ELF-1 (cell line): ENCODE measurements around the gene MMRN1.

Experiments
- DNase-seq: peaks from one replicate; pipeline ENCODE4 v3.0.0-alpha.2; 2016; ENCODE audit warnings: low read depth, low spot score

MMRN1 gene, protein sequence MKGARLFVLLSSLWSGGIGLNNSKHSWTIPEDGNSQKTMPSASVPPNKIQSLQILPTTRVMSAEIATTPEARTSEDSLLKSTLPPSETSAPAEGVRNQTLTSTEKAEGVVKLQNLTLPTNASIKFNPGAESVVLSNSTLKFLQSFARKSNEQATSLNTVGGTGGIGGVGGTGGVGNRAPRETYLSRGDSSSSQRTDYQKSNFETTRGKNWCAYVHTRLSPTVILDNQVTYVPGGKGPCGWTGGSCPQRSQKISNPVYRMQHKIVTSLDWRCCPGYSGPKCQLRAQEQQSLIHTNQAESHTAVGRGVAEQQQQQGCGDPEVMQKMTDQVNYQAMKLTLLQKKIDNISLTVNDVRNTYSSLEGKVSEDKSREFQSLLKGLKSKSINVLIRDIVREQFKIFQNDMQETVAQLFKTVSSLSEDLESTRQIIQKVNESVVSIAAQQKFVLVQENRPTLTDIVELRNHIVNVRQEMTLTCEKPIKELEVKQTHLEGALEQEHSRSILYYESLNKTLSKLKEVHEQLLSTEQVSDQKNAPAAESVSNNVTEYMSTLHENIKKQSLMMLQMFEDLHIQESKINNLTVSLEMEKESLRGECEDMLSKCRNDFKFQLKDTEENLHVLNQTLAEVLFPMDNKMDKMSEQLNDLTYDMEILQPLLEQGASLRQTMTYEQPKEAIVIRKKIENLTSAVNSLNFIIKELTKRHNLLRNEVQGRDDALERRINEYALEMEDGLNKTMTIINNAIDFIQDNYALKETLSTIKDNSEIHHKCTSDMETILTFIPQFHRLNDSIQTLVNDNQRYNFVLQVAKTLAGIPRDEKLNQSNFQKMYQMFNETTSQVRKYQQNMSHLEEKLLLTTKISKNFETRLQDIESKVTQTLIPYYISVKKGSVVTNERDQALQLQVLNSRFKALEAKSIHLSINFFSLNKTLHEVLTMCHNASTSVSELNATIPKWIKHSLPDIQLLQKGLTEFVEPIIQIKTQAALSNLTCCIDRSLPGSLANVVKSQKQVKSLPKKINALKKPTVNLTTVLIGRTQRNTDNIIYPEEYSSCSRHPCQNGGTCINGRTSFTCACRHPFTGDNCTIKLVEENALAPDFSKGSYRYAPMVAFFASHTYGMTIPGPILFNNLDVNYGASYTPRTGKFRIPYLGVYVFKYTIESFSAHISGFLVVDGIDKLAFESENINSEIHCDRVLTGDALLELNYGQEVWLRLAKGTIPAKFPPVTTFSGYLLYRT

DNA sequence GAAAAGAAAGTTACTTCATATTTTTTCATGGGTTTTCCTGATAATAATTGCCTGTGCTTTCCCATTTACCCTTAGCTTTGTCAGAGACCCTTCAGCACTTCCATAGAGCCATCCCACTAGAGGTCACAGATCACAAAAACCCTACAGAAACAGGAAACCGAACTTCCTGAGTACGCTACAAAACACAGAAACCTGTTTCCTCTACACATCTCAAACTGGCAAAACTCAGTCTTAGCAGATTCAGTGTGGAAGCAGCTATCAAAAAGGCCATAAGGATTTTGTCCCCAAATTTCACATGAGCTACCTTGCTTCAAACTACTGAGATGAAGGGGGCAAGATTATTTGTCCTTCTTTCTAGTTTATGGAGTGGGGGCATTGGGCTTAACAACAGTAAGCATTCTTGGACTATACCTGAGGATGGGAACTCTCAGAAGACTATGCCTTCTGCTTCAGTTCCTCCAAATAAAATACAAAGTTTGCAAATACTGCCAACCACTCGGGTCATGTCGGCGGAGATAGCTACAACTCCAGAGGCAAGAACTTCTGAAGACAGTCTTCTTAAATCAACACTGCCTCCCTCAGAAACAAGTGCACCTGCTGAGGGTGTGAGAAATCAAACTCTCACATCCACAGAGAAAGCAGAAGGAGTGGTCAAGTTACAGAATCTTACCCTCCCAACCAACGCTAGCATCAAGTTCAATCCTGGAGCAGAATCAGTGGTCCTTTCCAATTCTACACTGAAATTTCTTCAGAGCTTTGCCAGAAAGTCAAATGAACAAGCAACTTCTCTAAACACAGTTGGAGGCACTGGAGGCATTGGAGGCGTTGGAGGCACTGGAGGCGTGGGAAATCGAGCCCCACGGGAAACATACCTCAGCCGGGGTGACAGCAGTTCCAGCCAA lies at the start of gene MMRN1:
MMRN1 (plus strand) TSS at position 206 of the 902 bp plus-strand sequence; CDS start at position 324, 118 bp downstream.
- no peak for DNase-seq

DNA sequence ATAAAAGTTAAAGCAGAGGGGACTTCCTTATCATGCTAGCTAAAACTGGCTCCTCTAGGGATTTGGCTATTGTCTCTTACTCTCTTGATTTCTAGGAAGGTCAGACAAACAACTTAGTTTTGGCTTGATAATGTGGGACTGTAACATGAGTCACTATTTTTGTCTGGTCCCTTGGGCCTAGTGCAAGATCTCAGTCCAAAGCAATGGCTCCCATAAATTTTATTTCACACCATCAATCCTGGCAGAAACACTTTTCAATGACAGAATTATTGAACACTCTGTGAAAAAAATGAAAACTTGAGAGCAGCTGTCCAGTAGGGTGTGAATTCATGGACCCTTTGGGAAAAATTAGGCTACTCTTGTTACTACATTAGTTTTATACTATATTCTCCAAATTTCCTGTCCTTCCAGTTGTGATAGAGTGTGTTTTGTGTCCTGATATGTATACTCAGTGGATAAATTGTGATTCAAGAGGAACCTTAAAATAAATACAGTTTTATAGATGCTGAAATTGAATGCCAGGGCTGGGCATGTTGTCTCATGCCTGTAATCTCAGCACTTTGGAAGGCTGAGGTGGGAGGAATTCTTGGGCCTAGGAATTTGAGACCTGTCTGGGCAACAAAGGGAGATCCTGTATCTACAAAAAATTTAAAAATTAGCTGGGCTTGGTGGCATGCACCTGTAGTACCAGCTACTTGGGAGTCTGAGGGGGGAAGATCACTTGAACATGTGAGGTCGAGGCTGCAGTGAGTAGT lies 46.9 kb upstream of the MMRN1 start:
- no peak for DNase-seq

DNA sequence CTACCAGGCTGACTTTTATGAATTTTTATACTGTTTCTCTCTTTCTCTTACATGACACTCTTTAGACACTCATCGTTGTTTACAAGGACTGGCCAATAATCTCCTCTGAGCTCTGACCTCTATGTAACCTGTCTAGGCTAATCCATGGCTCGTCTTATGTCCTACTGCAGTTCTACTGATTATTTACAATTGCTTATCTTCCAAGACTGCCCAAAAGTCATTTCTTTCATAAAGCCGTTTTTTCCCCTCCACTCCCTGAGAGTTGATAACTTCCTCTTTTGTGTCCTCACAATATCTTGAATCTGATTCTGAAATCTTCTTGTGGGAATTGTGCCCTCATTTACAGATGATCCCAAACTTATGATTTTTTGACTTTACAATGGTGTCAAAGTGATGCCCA lies 39.4 kb upstream of the MMRN1 start:
- DNase-seq, result no peak

DNA sequence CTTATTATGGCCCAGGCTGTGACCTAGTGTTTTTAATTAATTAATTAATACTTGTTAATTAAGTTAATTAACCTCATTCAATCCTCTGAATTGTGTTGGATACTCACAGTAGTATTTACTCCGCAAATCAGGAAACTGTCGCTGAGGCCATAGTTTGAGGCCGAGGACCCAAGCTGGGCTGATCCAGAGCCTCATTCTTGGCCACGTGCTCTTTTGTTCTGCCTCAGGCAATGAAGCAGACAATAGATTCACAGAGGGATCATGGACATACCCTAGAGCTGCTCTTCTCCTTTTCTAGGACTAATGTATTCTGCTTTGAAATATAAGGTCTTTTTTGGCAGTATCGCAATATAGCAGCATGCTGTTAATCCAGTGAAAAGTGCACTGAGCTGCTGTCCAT lies 33.7 kb upstream of the MMRN1 start:
- DNase-seq, result peak; percentile 7

DNA sequence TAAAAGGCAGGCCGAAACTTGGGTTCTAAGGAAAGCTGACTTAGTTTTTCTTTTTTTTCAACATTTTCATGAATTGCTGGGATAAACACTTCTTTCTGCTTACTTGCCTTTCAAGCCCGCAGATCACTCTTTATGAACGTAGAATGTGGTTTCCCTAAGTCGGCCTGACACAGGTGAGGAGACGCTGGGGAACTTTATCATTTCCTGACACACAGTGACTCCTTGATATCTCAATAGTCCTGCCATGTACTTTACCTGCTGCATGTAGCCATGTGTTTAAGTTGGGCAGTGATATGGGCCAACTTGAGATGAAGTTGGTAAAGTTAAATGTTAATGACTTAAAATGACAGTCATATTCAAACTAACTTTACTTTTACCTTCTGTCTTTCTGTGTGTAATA lies 31.1 kb upstream of the MMRN1 start:
- DNase-seq, result no peak

DNA sequence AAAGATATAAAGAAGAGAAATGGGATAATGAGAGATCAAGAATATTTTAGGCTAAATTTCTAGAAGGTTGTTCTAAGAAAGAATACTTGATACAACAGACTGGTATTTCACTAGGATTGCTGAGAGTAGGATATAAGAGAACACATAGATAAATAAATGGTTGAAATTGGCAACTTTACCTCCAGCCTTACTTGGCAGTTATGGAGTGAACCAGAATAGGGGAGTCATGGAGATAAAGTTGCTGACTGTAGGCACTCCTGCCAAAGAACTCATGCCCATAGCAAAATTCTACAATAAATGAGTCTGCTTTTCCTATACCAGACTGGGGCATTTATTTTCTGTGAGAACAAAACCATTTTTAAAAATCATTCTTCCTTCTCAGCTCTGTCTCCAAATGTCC lies 26.4 kb upstream of the MMRN1 start:
- no peak for DNase-seq

DNA sequence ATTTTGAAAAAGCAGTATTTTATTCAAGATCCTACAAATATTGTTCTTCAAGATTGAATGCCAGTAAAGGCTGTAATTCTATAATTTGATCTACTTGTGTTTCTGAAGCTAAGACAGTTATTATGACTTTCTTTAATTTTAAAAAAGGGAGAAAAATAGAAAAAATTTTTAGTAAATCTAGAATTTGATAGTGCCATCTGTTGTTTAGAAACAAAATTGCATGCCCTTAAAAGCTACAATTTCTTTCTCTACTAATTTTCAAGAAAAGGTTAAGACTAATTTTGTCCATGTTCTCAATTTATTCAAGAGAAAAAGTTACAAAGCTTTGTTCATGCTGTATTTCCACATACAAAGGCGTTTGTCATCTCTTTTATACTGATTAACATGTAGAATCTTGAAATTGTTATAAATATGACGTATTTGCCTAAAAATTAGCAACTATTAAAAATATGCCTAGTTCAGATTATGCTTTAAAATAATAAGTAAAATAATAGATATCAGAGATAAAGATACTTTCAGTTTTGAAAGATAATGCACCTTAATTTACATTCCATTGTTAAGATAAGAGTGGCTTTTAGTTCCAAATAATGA lies 25.6 kb upstream of the MMRN1 start:
- no peak for DNase-seq

DNA sequence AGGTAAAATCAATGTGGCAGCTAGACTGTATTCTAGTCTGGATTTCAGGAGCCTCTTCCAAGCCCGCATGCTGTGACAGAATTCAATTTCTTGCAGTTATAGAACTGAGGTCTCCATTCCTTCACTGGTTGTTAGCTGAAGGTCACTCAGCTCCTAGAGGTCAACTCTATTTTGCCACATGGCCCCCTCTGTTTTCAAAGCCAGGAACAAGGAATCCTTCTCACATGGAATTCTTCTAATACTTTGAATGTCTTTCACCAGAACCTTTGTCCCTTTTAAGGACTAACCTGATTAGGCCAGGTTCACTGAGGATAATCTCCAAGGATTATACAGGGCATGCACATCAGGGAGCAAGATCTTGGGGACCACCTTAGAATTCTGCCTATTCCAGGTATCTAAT lies 23.4 kb upstream of the MMRN1 start:
- DNase-seq, result no peak

DNA sequence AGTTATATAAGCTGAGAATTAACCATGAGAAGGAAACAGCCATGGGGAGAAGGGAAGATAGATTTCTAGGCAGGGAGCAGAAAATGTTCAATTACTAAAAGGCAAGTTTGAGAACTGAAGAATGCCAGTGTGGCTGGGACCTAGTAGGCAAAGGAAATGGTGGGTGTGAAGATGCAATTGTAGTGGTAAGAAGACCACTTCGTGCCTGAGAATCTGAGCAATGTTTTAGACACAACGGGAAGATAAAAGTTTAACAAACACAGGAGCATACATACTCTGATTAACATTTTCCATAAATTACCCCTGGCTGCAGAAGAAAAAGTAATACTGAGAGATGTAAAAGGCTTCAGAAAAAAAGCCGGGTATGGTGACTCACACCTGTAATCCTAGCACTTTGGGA lies 18.1 kb upstream of the MMRN1 start:
- no peak for DNase-seq

DNA sequence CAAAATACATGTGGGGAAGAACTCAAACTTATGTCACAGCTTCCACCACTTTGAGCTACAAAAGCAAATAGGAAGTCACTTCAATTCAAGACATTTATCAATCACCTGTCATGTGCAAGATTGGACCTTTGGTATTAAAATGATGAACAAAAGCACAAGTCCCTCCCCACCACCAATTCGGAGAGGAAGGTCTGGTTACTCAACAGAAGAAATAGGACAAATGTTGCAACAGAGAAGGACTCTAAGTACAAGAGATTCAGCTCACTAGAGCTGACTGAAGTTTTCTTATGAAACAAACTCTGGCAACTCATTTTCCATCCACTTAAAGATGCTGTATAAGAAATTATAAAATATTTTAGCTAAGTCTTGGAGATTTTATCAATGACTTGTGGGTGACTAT lies 16.0 kb upstream of the MMRN1 start:
- DNase-seq, result no peak

DNA sequence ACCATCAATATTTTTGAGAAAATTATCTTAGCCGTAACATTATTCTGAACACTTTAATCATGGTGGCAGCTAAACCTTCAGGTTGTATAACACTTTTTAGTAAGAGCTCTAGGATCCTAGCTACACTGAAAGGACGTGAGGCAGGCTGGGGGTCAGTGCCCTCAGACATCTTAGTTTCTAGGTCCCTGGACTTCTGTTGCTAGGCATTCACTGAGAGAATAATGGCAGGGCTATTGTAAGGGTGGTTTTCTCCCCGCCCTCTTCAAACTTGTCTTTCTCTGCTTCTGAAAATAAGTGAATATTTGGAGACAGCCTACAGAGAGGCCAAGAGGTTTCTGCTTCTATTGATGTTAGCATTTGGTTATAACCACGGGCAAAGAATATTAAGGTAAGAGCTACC lies 15.4 kb upstream of the MMRN1 start:
- DNase-seq, result no peak

DNA sequence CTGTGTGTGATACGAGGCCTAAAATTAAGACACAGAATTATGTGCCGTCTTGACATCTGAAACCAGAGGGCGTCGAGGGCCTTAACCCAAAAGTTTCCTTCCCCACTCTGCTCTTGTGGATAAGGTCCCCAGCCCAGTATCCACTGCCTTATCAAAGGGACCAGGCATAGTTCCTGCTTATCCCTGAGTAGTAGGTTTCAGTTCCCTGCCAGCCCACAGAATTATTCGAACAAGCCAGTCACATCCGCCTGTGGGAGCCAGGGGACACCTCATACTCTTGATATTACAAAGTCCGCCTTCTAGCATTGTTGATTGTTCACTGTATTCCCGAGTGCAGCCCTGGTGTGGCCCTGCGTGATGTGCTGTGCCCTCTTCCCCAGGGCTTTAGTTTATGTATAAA lies 5.4 kb upstream of the MMRN1 start:
- no peak for DNase-seq

DNA sequence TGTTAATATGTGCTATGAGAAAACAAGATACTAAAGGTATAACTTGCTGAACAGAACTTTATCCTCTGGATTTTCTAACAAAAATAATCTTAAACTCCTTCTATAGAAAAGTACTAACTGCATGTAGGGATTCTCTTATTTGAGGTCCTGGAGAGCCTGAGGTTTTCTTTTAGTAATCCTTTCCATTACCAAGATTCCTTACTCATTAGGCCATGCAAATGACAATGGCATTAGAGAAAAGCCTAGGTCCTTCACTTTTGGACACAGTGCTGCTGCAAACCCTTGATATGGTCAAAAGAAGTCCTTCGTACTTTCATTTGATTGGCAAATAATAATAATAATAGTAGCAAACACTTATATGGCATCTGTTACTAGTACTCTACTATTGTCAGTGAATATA lies 3.2 kb downstream of the MMRN1 start:
- DNase-seq, result no peak

DNA sequence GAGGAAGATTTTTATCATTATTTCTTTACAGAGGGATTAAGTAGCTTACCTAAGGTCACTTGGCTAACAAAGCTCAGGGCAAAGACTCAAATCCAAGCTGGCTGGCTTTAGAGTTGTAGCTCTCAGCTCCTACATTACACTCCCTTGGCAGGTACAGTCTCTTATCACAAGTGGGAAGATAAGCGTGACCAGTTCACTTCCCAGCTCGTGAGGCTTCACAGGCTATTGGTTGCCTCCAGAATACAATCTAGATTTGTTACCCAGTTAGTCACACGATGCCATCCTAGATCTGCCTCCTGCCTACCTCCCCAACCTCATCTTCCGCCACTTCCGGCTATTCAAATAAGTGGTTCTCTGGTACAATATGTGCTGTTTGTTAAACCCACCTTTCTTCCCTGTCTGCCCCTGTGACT lies 3.7 kb downstream of the MMRN1 start:
- no peak for DNase-seq

DNA sequence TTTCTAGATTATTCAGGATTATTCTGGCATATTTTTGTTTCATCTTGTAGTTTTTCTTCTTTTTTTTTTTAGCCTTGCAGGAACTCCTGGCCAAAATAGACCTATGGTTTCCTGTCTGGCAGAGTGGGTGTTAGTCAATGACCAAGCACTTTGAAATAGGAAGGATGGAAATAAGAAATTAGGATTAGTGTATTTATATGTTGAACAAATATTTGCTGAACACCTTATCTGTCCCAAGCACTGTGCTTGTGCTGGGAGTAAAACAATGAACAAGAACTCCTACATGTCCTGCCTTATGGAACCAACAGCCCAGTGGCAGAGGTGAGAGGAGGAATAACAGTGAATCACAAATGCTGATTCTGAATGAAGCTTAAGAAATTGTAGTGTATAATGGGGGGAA lies 4.5 kb downstream of the MMRN1 start:
- DNase-seq, result no peak

DNA sequence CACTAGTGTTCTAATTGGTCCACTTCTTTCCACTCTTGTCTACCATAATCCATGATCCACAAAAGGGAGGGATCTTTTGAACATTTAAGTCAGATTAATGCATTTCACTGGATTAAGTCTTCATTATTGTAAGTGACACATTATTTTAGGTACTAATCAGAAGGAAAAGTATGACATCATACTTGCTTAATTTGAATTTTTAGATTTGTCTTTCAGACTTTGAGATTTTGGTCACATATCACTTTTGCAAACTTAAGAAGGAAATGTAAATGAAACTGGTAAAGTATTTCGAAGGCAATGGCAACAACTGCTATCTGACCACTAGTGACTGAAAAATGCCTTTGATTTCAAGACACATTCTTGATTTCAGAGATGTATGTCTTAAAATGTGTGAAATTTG lies 5.2 kb downstream of the MMRN1 start:
- no peak for DNase-seq

DNA sequence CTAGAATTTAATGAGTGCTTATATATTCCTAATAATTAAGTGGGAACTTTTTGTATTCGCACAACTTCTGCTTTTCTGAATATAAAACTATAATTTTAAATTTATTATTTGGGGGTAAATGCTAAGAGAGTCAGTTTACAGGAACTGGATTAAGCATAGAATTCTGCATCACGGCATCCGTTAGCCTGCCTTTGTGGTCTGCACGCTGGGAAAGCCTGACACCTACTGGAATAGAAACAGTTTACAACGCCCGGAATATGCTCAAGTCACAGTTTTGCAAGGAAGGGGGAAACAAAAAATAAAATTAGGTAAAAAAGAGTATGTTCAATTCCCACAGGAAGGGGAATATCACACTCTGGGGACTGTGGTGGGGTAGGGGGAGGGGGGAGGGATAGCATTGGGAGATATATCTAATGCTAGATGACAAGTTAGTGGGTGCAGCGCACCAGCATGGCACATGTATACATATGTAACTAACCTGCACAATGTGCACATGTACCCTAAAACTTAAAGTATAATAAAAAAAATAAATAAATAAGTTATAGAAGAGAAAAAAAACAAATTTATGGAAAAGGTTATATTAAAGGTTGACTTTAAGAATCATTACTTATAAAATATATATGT lies 7.3 kb downstream of the MMRN1 start:
- peak; percentile 27 for DNase-seq

DNA sequence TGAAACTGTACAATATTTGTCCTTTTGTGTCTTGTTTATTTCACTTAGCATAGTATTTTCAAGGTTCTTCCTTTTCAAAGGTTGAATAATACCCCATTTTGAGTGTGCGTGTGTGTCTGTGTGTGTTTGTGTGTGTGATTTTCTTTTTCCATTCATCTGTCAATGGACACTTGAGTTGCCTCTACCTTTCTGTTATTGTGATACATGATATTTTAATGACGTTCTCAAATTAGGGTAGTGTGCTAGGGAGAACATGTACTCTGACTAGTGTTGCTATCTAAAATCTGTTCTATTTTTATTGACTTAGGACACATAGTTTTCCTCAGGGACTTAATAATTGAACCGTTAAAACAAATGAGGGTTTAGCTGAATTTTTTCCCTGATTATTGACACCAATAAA lies 9.9 kb downstream of the MMRN1 start:
- DNase-seq, result no peak

DNA sequence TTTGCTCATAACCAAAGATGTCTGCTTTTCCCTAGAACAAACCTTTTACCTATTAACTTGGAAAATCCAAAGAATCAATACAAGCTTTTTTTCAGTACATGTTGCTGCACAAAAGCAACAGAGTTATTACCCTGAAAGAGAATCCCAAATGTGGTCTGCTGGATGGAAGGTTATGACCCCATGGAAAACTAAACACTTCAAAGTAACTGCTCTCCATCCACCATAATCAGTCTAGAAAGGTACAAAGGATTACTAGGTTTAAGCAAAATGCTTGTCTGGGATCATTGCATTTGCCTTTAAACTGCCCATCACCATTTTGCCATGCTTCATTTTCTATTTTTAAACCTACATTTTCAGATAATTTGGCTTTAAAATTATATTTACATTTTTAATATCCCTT lies 11.7 kb downstream of the MMRN1 start:
- DNase-seq, result no peak
